Testis (tissue), 2 donors: ENCODE results near the gene SLC66A1.

Experiments used
- CTCF ChIP-seq, 3 experiments: fragments of 450-650 bp in 2 of 3; fragments of 200-600 bp in 1 of 3; sonication (generic) in 1 of 3; IDR thresholded peaks; one replicate each; pipeline ENCODE4 v1.5.1; 2016 to 2019; ENCODE audit warnings: antibody characterized with exemption in 3 of 3, mild to moderate bottlenecking in 2 of 3, moderate library complexity in 1 of 3
- POLR2A ChIP-seq: fragments of 450-650 bp; IDR thresholded peaks from one replicate; pipeline ENCODE4 v1.6.1; 2017; ENCODE audit warnings: antibody characterized with exemption, mild to moderate bottlenecking, moderate library complexity

GRCh38 chr1:19325958-19326747 lies 14.0 kb downstream of the SLC66A1 start:
- TF ChIP-seq CTCF (IDR thresholded peaks at IDR 0.05) (no peak), POLR2A (no peak)
